Omental fat pad (tissue), 4 donors: ENCODE results near the gene PDE1C. TPM values are rescaled to one million over a fixed set of nuclear protein-coding genes. Genes with fewer than 3 reads are reported as not detected.

Experiments used
- ATAC-seq: fragments of 150-250 bp; one replicate; pipeline ENCODE4 v1.9.1; 2016; ENCODE audit warnings: mild to moderate bottlenecking, moderate library complexity; ENCODE audit not compliant: low FRiP score
- DNase-seq: peaks from one replicate; pipeline ENCODE4 v3.0.0-alpha.2; 2019; ENCODE audit warnings: low spot score
- CTCF ChIP-seq, 3 donors: fragments of 450-650 bp; IDR thresholded peaks; one replicate each; pipeline ENCODE4 v1.5.1; 2016 to 2017; ENCODE audit warnings: antibody characterized with exemption in 3 of 3, mild to moderate bottlenecking in 3 of 3, moderate library complexity in 2 of 3
- total RNA-seq, 4 donors: library from RNA; depleted of rRNA; stranded (reverse); fragments of >200 nt; gene quantifications; one replicate each; pipeline ENCODE4 v1.1.0, GENCODE V29; 2016

PDE1C gene
- total RNA-seq, 4 donors from 2014 or later = 2.6 to 20.6 (median 4.3) TPM

GRCh38 chr7:31763548-31763947, 306.7 kb downstream of the PDE1C start:
- ATAC-seq (no peak), DNase-seq (no peak)
- TF ChIP-seq CTCF (IDR thresholded peaks at IDR 0.05) = no peak

GRCh38 chr7:31761646-31762045, 308.6 kb downstream of the PDE1C start:
- TF ChIP-seq CTCF (IDR thresholded peaks at IDR 0.05) = no peak
- no peak for DNase-seq
- no peak for ATAC-seq

GRCh38 chr7:31758755-31759154, 311.5 kb downstream of the PDE1C start:
- no peak for TF ChIP-seq CTCF (IDR thresholded peaks at IDR 0.05)
- ATAC-seq = no peak
- no peak for DNase-seq

- DNase-seq = no peak
- ATAC-seq = no peak
Measured at GRCh38 chr7:31751726-31752125, 318.5 kb downstream of the PDE1C start.

GRCh38 chr7:31748084-31748483, 322.1 kb downstream of the PDE1C start:
- ATAC-seq (no peak), DNase-seq (no peak)
- TF ChIP-seq CTCF (IDR thresholded peaks at IDR 0.05) = no peak

More at GRCh38 chr7:31751726-31752125, 318.5 kb downstream of the PDE1C start:
- no peak for TF ChIP-seq CTCF (IDR thresholded peaks at IDR 0.05)

- no peak for ATAC-seq
- no peak for DNase-seq
- TF ChIP-seq CTCF (IDR thresholded peaks at IDR 0.05) = no peak
Measured at GRCh38 chr7:31747553-31747952, 322.7 kb downstream of the PDE1C start.

- DNase-seq (peak; percentile 51), ATAC-seq (peak; percentile 77)
- no peak for TF ChIP-seq CTCF (IDR thresholded peaks at IDR 0.05)
Measured at GRCh38 chr7:31744294-31744874, 325.8 kb downstream of the PDE1C start.
